Trophoblast cell (in vitro differentiated cells and primary cell): ENCODE results near the gene TTC39C.

Source experiments
- DNase-seq, 2 donors: peaks; one replicate each; pipeline ENCODE4 v3.0.0-alpha.2; 2016
- H2AFZ ChIP-seq: 2 replicates; pipeline ENCODE4 v1.6.1; 2013; ENCODE audit warnings: low read length, moderate library complexity, mild to moderate bottlenecking; ENCODE audit not compliant: insufficient read depth, poor library complexity
- H2AK5ac ChIP-seq: 2 replicates; pipeline ENCODE4 v1.6.1; 2013; ENCODE audit warnings: mild to moderate bottlenecking, low read length
- H2BK120ac ChIP-seq: 2 replicates; pipeline ENCODE4 v1.6.1; 2013; ENCODE audit warnings: low read length, mild to moderate bottlenecking, moderate library complexity; ENCODE audit not compliant: insufficient read depth, poor library complexity
- H2BK12ac ChIP-seq: 2 replicates; pipeline ENCODE4 v1.6.1; 2013; ENCODE audit warnings: mild to moderate bottlenecking, low read length, moderate library complexity
- H2BK5ac ChIP-seq: 2 replicates; pipeline ENCODE4 v1.6.1; 2013; ENCODE audit warnings: low read length, low read depth, moderate library complexity, mild to moderate bottlenecking; ENCODE audit not compliant: poor library complexity
- H3K14ac ChIP-seq: 2 replicates; pipeline ENCODE4 v1.6.1; 2013; ENCODE audit warnings: mild to moderate bottlenecking, low read length
- H3K18ac ChIP-seq: 2 replicates; pipeline ENCODE4 v1.6.1; 2013; ENCODE audit warnings: mild to moderate bottlenecking, low read length
- H3K23ac ChIP-seq: 2 replicates; pipeline ENCODE4 v1.6.1; 2013; ENCODE audit warnings: low read length
- H3K27ac ChIP-seq: 2 replicates; pipeline ENCODE4 v1.5.1; 2013; ENCODE audit warnings: low read depth, mild to moderate bottlenecking, inconsistent platforms, low read length, moderate library complexity
- H3K27me3 ChIP-seq: 2 replicates; pipeline ENCODE4 v1.6.1; 2013; ENCODE audit warnings: inconsistent platforms, mild to moderate bottlenecking, low read length, moderate library complexity; ENCODE audit not compliant: insufficient read depth
- H3K36me3 ChIP-seq, 2 experiments: 1 replicate in 1 of 2; 2 replicates in 1 of 2; pipeline ENCODE4 v1.6.1; 2013; ENCODE audit warnings: low read length in 2 of 2, mild to moderate bottlenecking in 2 of 2, moderate library complexity in 1 of 2; ENCODE audit not compliant: insufficient read depth in 2 of 2, control insufficient read depth in 1 of 2
- H3K4ac ChIP-seq: 2 replicates; pipeline ENCODE4 v1.6.1; 2013; ENCODE audit warnings: low read depth, mild to moderate bottlenecking, low read length, moderate library complexity
- H3K4me1 ChIP-seq, 2 experiments: 1 replicate in 1 of 2; 2 replicates in 1 of 2; pipeline ENCODE4 v1.6.1; 2013; ENCODE audit warnings: low read length in 2 of 2, mild to moderate bottlenecking in 2 of 2, moderate library complexity in 1 of 2; ENCODE audit not compliant: insufficient read depth in 2 of 2, control insufficient read depth in 1 of 2
- H3K4me2 ChIP-seq: 2 replicates; pipeline ENCODE4 v1.6.1; 2013; ENCODE audit warnings: inconsistent platforms, mild to moderate bottlenecking, low read length, moderate library complexity
- H3K4me3 ChIP-seq: 2 replicates; pipeline ENCODE4 v1.5.1; 2013; ENCODE audit warnings: mild to moderate bottlenecking, low read depth, low read length, inconsistent platforms
- H3K79me1 ChIP-seq: one replicate; pipeline ENCODE4 v1.6.1; 2013; ENCODE audit warnings: low read length
- H3K79me2 ChIP-seq: 2 replicates; pipeline ENCODE4 v1.6.1; 2013; ENCODE audit warnings: low read length, mild to moderate bottlenecking; ENCODE audit not compliant: control insufficient read depth, insufficient read depth, poor library complexity
- H3K9ac ChIP-seq: 2 replicates; pipeline ENCODE4 v1.6.1; 2013; ENCODE audit warnings: mild to moderate bottlenecking, low read length
- H3K9me3 ChIP-seq: 2 replicates; pipeline ENCODE4 v1.6.1; 2013; ENCODE audit warnings: low read depth, mild to moderate bottlenecking, control low read depth, inconsistent platforms, low read length; ENCODE audit not compliant: insufficient read depth
- H4K12ac ChIP-seq: 2 replicates; pipeline ENCODE4 v1.6.1; 2013; ENCODE audit warnings: low read depth, mild to moderate bottlenecking, low read length, moderate library complexity
- H4K8ac ChIP-seq: 2 replicates; pipeline ENCODE4 v1.6.1; 2013; ENCODE audit warnings: low read depth, mild to moderate bottlenecking, low read length, moderate library complexity
- H4K91ac ChIP-seq: one replicate; pipeline ENCODE4 v1.6.1; 2013; ENCODE audit warnings: low read depth, mild to moderate bottlenecking, low read length, moderate library complexity
- WGBS: extraction: QIAGEN DNeasy Blood & Tissue Kit; methylation state at CpG from one replicate; pipeline ENCODE4 v1.1.7; 2013; ENCODE audit warnings: missing lambda C conversion rate; ENCODE audit not compliant: insufficient read length, insufficient coverage; ENCODE audit errors: extremely low coverage; 5-methylcytosine and 5-hydroxymethylcytosine counted together

Gene TTC39C

DNA sequence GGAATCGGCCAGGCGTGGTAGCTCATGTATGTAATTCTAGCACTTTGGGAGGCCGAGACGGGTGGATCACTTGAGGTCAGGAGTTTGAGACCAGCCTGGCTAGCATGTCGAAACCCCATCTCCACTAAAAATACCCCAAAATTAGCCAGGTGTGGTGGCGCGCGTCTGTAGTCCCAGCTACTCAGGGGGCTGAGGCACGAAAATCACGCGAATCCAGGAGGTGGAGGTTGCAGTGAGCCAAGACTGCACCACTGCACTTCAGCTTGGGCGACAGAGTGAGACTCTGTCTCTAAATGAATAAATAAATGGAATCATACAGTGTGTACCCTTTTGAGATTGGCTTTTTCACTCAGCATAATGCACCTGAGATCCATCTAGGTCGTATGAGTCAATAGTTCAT is 19.4 kb upstream of the TTC39C start:
- no peaks in the 10 kb centered on the region for H3K4me1 ChIP-seq
- no CpG with 5 or more reads among the region's 13 CpGs for WGBS
- H2AK5ac ChIP-seq = no peak overlapping the region
- H3K79me1 ChIP-seq = no peaks in the 10 kb centered on the region
- H3K27ac ChIP-seq = no peak overlapping the region
- DNase-seq = no peak
- no peak overlapping the region for H3K18ac ChIP-seq
- H2BK5ac ChIP-seq = no peak overlapping the region
- no peaks in the 10 kb centered on the region for H3K27me3 ChIP-seq
- no peak overlapping the region for H3K4me3 ChIP-seq
- no peak overlapping the region for H2BK120ac ChIP-seq
- no peak overlapping the region for H2AFZ ChIP-seq
- H3K4ac ChIP-seq = no peak overlapping the region
- no peak overlapping the region for H4K12ac ChIP-seq
- no peak overlapping the region for H4K91ac ChIP-seq
- H3K14ac ChIP-seq = no peak overlapping the region
- H3K23ac ChIP-seq = no peak overlapping the region
- no peak overlapping the region for H2BK12ac ChIP-seq
- H4K8ac ChIP-seq = no peak overlapping the region
- no peaks in the 10 kb centered on the region for H3K79me2 ChIP-seq
- no peak overlapping the region for H3K4me2 ChIP-seq
- no peaks in the 10 kb centered on the region for H3K36me3 ChIP-seq
- H3K9me3 ChIP-seq = no peaks in the 10 kb centered on the region
- H3K9ac ChIP-seq = no peak overlapping the region

DNA sequence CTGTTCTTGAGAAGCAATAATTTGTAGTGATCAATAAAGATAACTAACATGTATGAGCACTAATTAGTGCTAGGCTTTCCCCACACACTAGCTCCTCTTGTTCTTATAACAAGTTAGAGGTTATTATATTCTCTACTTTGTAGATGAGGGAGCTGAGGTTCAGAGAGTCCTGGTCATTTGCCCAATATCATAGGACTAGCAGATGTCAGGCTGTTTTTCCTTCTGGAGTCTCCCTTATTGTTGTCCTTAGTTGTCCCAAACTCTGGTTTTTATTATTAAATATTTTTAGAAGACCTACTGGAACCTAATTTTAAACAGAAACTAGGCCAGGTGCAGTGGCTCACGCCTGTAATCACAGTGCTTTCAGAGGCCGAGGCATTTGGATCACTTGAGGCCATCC is 16.5 kb upstream of the TTC39C start:
- no peak overlapping the region for H3K14ac ChIP-seq
- no peak overlapping the region for H4K8ac ChIP-seq
- DNase-seq = no peak
- no peaks in the 10 kb centered on the region for H3K79me2 ChIP-seq
- no peak overlapping the region for H2BK120ac ChIP-seq
- H3K4ac ChIP-seq = no peak overlapping the region
- H3K4me1 ChIP-seq = peaks cover 2% of the 10 kb centered on the region in 2 experiments
- no peak overlapping the region for H3K4me2 ChIP-seq
- H2BK12ac ChIP-seq = no peak overlapping the region
- H3K27me3 ChIP-seq = no peaks in the 10 kb centered on the region
- no peak overlapping the region for H4K12ac ChIP-seq
- no peak overlapping the region for H3K4me3 ChIP-seq
- no peaks in the 10 kb centered on the region for H3K36me3 ChIP-seq
- no peak overlapping the region for H2AFZ ChIP-seq
- no peak overlapping the region for H3K18ac ChIP-seq
- no peak overlapping the region for H3K27ac ChIP-seq
- H4K91ac ChIP-seq = no peak overlapping the region
- no peak overlapping the region for H2AK5ac ChIP-seq
- H3K9me3 ChIP-seq = no peaks in the 10 kb centered on the region
- no peak overlapping the region for H2BK5ac ChIP-seq
- no peaks in the 10 kb centered on the region for H3K79me1 ChIP-seq
- H3K23ac ChIP-seq = no peak overlapping the region
- no CpG with 5 or more reads among the region's 2 CpGs for WGBS
- H3K9ac ChIP-seq = no peak overlapping the region

DNA sequence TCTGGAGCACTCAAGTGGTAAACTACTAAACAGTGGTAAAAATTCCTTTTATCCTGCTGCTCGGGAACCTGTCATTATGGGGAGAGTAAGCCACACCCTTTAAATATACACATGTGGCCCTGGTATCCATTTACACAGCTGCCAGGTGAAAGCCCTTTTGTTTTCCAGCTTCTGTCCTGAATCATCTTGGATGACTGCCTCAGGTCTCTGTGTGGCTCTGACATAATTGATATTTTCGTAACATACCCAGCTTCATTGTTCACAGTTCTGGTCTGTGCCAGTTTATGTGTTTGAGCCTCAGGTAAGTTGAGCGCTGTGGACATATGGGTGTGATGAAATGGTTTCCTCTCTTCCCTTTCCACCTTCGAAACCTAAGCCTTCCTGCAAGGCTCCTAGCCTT is 15.7 kb upstream of the TTC39C start:
- Histone ChIP-seq H3K27me3 (no peaks in the 10 kb centered on the region), H4K12ac (no peak overlapping the region), H2BK12ac (no peak overlapping the region), H3K9me3 (no peaks in the 10 kb centered on the region), H3K4ac (no peak overlapping the region), H3K4me2 (no peak overlapping the region), H3K23ac (no peak overlapping the region), H3K9ac (no peak overlapping the region), H2AFZ (no peak overlapping the region), H3K79me2 (no peaks in the 10 kb centered on the region), H3K79me1 (no peaks in the 10 kb centered on the region), H2BK5ac (no peak overlapping the region), H2AK5ac (no peak overlapping the region), H3K14ac (no peak overlapping the region), H3K27ac (no peak overlapping the region), H3K4me1 (peaks cover 2 to 4% of the 10 kb centered on the region in 2 experiments), H2BK120ac (no peak overlapping the region), H3K36me3 (no peaks in the 10 kb centered on the region), H4K91ac (no peak overlapping the region), H3K4me3 (no peak overlapping the region), H3K18ac (no peak overlapping the region), H4K8ac (no peak overlapping the region)
- no peak for DNase-seq
- no CpG with 5 or more reads among the region's 4 CpGs for WGBS

GRCh38 chr18:24000613-24001490 is 13.7 kb upstream of the TTC39C start:
- Histone ChIP-seq H3K79me2 (no peaks in the 10 kb centered on the region), H3K27ac (no peak overlapping the region), H3K27me3 (no peaks in the 10 kb centered on the region), H2AFZ (no peak overlapping the region), H2BK5ac (no peak overlapping the region), H3K36me3 (no peaks in the 10 kb centered on the region), H3K9ac (no peak overlapping the region), H3K4ac (no peak overlapping the region), H4K12ac (no peak overlapping the region), H4K91ac (no peak overlapping the region), H3K4me3 (no peak overlapping the region), H3K14ac (no peak overlapping the region), H2BK120ac (no peak overlapping the region), H2AK5ac (no peak overlapping the region), H3K9me3 (no peaks in the 10 kb centered on the region), H3K4me1 (peaks cover 2 to 4% of the 10 kb centered on the region in 2 experiments), H3K23ac (no peak overlapping the region), H2BK12ac (no peak overlapping the region), H3K4me2 (no peak overlapping the region), H4K8ac (no peak overlapping the region), H3K79me1 (no peaks in the 10 kb centered on the region), H3K18ac (no peak overlapping the region)
- DNase-seq = no peak
- WGBS = no CpG with 5 or more reads among the region's 8 CpGs
